GM23338 (cell line): ENCODE measurements around the gene IBA57. TPM values are rescaled to one million over a fixed set of nuclear protein-coding genes. Genes with fewer than 3 reads are reported as not detected.

Experiments
- ATAC-seq: fragments of 200-7000 bp; cut with Tn5 transposase; 3 replicates; pipeline ENCODE4 v1.9.1; 2020
- DNase-seq: peaks from one replicate; pipeline ENCODE4 v3.0.0-alpha.2; 2015; ENCODE audit warnings: low spot score
- H2AFZ ChIP-seq: fragments of 200-600 bp; sonication (generic); 2 replicates; pipeline ENCODE4 v1.8.0; 2016; ENCODE audit warnings: antibody characterized with exemption, mild to moderate bottlenecking, moderate library complexity
- H3F3A ChIP-seq: fragments of 200-600 bp; sonication (generic); replicated peaks from 2 replicates; pipeline ENCODE4 v1.8.0; 2017; ENCODE audit warnings: antibody characterized with exemption, mixed run types, low read depth
- H3K27ac ChIP-seq: fragments of 200-600 bp; sonication (generic); 2 replicates; pipeline ENCODE4 v1.6.1; 2016; ENCODE audit warnings: low read depth
- H3K27me3 ChIP-seq: fragments of 200-600 bp; sonication (generic); 2 replicates; pipeline ENCODE4 v1.8.0; 2016; ENCODE audit warnings: mild to moderate bottlenecking, mixed run types, moderate library complexity; ENCODE audit not compliant: insufficient read depth
- H3K36me3 ChIP-seq: fragments of 200-600 bp; sonication (generic); 2 replicates; pipeline ENCODE4 v1.8.0; 2016; ENCODE audit warnings: mild to moderate bottlenecking; ENCODE audit not compliant: insufficient read depth
- H3K4me1 ChIP-seq: fragments of 200-600 bp; sonication (generic); 2 replicates; pipeline ENCODE4 v1.8.0; 2016; ENCODE audit warnings: mild to moderate bottlenecking, moderate library complexity; ENCODE audit not compliant: insufficient read depth
- H3K4me2 ChIP-seq: fragments of 200-600 bp; sonication (generic); 2 replicates; pipeline ENCODE4 v1.7.1; 2017; ENCODE audit warnings: mixed run types
- H3K4me3 ChIP-seq: fragments of 200-600 bp; sonication (generic); 2 replicates; pipeline ENCODE4 v1.6.1; 2016; ENCODE audit warnings: mixed run types
- H3K79me2 ChIP-seq: fragments of 200-600 bp; sonication (generic); replicated peaks from 2 replicates; pipeline ENCODE4 v1.8.0; 2017; ENCODE audit warnings: mild to moderate bottlenecking; ENCODE audit not compliant: insufficient read depth
- H3K9me2 ChIP-seq: fragments of 200-600 bp; sonication (generic); 2 replicates; pipeline ENCODE4 v1.8.0; 2017; ENCODE audit not compliant: insufficient read depth
- H4K20me1 ChIP-seq: fragments of 200-600 bp; sonication (generic); replicated peaks from 2 replicates; pipeline ENCODE4 v1.8.0; 2017; ENCODE audit warnings: mild to moderate bottlenecking; ENCODE audit not compliant: insufficient read depth
- H3K27ac Mint-ChIP-seq: 2 replicates; pipeline ENCODE4 v1.8.0; 2020; ENCODE audit warnings: inconsistent platforms, mild to moderate bottlenecking, moderate library complexity, mixed read lengths
- H3K27me3 Mint-ChIP-seq: 3 replicates; pipeline ENCODE4 v1.8.0; 2022; ENCODE audit warnings: low read depth, mild to moderate bottlenecking, moderate library complexity, mixed read lengths, inconsistent platforms; ENCODE audit not compliant: insufficient read depth, poor library complexity
- H3K36me3 Mint-ChIP-seq: 3 replicates; pipeline ENCODE4 v1.8.0; 2021; ENCODE audit warnings: low read depth, mild to moderate bottlenecking, inconsistent platforms, moderate library complexity, mixed read lengths
- H3K4me1 Mint-ChIP-seq: 3 replicates; pipeline ENCODE4 v1.8.0; 2020; ENCODE audit warnings: mild to moderate bottlenecking, inconsistent platforms, mixed read lengths
- H3K4me3 Mint-ChIP-seq: 3 replicates; pipeline ENCODE4 v1.8.0; 2021; ENCODE audit warnings: moderate library complexity, mild to moderate bottlenecking, inconsistent platforms, mixed read lengths
- H3K9me3 Mint-ChIP-seq: 3 replicates; pipeline ENCODE4 v1.8.0; 2020; ENCODE audit warnings: moderate library complexity, mild to moderate bottlenecking, inconsistent platforms, mixed read lengths
- CREB1 ChIP-seq: fragments of 250-450 bp; sonication (Bioruptor Pico); IDR thresholded peaks from 2 replicates; pipeline ENCODE4 v1.5.0; 2020; ENCODE audit warnings: low read depth, mild to moderate bottlenecking, moderate library complexity
- CTCF ChIP-seq, 2 experiments: fragments of 200-600 bp in 1 of 2; sonication (generic) in 1 of 2; conservative IDR thresholded peaks; 2 replicates each; pipeline versions ENCODE4 v1.5.1 to v1.6.1; 2016 to 2017; ENCODE audit warnings: antibody characterized with exemption in 2 of 2, low read depth in 2 of 2, mild to moderate bottlenecking in 2 of 2, moderate library complexity in 1 of 2
- ETS1 ChIP-seq: IDR thresholded peaks from 2 replicates; pipeline ENCODE4 v1.6.1; 2016; ENCODE audit warnings: antibody characterized with exemption
- EZH2 ChIP-seq: fragments of 200-600 bp; sonication (generic); IDR thresholded peaks from one replicate; pipeline ENCODE4 v1.8.0; 2017; ENCODE audit warnings: antibody characterized with exemption, mild to moderate bottlenecking, low read depth; ENCODE audit not compliant: unreplicated experiment
- EZH2phosphoT487 ChIP-seq: fragments of 200-600 bp; sonication (generic); IDR thresholded peaks from one replicate; pipeline ENCODE4 v1.8.1; 2018; ENCODE audit warnings: antibody characterized with exemption; ENCODE audit not compliant: unreplicated experiment
- JUNB ChIP-seq: IDR thresholded peaks from one replicate; pipeline ENCODE4 v1.6.1; 2016; ENCODE audit warnings: antibody characterized with exemption; ENCODE audit not compliant: unreplicated experiment
- NANOG ChIP-seq: IDR thresholded peaks from 2 replicates; pipeline ENCODE4 v1.6.1; 2016; ENCODE audit warnings: antibody characterized with exemption, borderline replicate concordance
- POLR2AphosphoS5 ChIP-seq: IDR thresholded peaks from 2 replicates; pipeline ENCODE4 v1.6.1; 2016; ENCODE audit warnings: antibody characterized with exemption, low read depth
- STAT1 ChIP-seq: IDR thresholded peaks from one replicate; pipeline ENCODE4 v1.6.1; 2016; ENCODE audit warnings: antibody characterized with exemption; ENCODE audit not compliant: unreplicated experiment
- ZNF114 ChIP-seq: fragments of 250-450 bp; sonication (Bioruptor Pico); IDR thresholded peaks from 2 replicates; pipeline ENCODE4 v1.5.0; 2020; ENCODE audit warnings: mild to moderate bottlenecking, moderate library complexity
- ZNF331 ChIP-seq: fragments of 250-450 bp; sonication (Bioruptor Pico); IDR thresholded peaks from 2 replicates; pipeline ENCODE4 v1.5.0; 2020; ENCODE audit warnings: low read depth, mild to moderate bottlenecking, moderate library complexity
- polyA plus RNA-seq: library from polyadenylated mRNA; unstranded; fragments of >200 nt; fragmentation: Nextera tagmentation; extraction: Ambion mirVana; gene quantifications from 2 replicates; pipeline ENCODE4 v1.2.1, GENCODE V29; 2016
- total RNA-seq: library from RNA; depleted of rRNA; stranded (reverse); fragments of >200 nt; shearing (Covaris generic); gene quantifications from 2 replicates; pipeline ENCODE4 v1.2.3, GENCODE V29; 2014
- TF ChIP-seq, protein P1 (sequence below): fragments of 250-450 bp; sonication (Bioruptor Pico); IDR thresholded peaks from 2 replicates; pipeline ENCODE4 v1.5.0; 2020; ENCODE audit warnings: mild to moderate bottlenecking, moderate library complexity
- TF ChIP-seq, protein P2 (sequence below): IDR thresholded peaks from one replicate; pipeline ENCODE4 v1.6.1; 2018; ENCODE audit warnings: antibody characterized with exemption; ENCODE audit not compliant: unreplicated experiment

IBA57 gene
- total and polyA plus RNA-seq, 2 experiments from 2014 or later, result 1.1 to 10.3 TPM

- Mint-ChIP-seq H3K27ac (no peak overlapping the region), H3K4me3 (no peak overlapping the region), H3K36me3 (peaks cover 80% of the 10 kb centered on the region), H3K27me3 (peaks cover 5% of the 10 kb centered on the region), H3K4me1 (no peaks in the 10 kb centered on the region), H3K9me3 (no peaks in the 10 kb centered on the region)
- H4K20me1 ChIP-seq, result peaks cover 7% of the 10 kb centered on the region
- no peak overlapping the region for H3K27ac ChIP-seq
- H3K4me1 ChIP-seq, result no peaks in the 10 kb centered on the region
- TF ChIP-seq STAT1 (no peak), EZH2phosphoT487 (no peak), NANOG (no peak), POLR2AphosphoS5 (no peak), ZNF331 (CRISPR knock-in tag) (no peak), EZH2 (no peak), JUNB (no peak), ETS1 (no peak), CREB1 (CRISPR knock-in tag) (no peak), CTCF (conservative IDR thresholded peaks at IDR 0.05; ENCODE audit: low read depth in 2 of 2) (no peak), ZNF114 (CRISPR knock-in tag) (no peak)
- TF ChIP-seq, protein P1, sequence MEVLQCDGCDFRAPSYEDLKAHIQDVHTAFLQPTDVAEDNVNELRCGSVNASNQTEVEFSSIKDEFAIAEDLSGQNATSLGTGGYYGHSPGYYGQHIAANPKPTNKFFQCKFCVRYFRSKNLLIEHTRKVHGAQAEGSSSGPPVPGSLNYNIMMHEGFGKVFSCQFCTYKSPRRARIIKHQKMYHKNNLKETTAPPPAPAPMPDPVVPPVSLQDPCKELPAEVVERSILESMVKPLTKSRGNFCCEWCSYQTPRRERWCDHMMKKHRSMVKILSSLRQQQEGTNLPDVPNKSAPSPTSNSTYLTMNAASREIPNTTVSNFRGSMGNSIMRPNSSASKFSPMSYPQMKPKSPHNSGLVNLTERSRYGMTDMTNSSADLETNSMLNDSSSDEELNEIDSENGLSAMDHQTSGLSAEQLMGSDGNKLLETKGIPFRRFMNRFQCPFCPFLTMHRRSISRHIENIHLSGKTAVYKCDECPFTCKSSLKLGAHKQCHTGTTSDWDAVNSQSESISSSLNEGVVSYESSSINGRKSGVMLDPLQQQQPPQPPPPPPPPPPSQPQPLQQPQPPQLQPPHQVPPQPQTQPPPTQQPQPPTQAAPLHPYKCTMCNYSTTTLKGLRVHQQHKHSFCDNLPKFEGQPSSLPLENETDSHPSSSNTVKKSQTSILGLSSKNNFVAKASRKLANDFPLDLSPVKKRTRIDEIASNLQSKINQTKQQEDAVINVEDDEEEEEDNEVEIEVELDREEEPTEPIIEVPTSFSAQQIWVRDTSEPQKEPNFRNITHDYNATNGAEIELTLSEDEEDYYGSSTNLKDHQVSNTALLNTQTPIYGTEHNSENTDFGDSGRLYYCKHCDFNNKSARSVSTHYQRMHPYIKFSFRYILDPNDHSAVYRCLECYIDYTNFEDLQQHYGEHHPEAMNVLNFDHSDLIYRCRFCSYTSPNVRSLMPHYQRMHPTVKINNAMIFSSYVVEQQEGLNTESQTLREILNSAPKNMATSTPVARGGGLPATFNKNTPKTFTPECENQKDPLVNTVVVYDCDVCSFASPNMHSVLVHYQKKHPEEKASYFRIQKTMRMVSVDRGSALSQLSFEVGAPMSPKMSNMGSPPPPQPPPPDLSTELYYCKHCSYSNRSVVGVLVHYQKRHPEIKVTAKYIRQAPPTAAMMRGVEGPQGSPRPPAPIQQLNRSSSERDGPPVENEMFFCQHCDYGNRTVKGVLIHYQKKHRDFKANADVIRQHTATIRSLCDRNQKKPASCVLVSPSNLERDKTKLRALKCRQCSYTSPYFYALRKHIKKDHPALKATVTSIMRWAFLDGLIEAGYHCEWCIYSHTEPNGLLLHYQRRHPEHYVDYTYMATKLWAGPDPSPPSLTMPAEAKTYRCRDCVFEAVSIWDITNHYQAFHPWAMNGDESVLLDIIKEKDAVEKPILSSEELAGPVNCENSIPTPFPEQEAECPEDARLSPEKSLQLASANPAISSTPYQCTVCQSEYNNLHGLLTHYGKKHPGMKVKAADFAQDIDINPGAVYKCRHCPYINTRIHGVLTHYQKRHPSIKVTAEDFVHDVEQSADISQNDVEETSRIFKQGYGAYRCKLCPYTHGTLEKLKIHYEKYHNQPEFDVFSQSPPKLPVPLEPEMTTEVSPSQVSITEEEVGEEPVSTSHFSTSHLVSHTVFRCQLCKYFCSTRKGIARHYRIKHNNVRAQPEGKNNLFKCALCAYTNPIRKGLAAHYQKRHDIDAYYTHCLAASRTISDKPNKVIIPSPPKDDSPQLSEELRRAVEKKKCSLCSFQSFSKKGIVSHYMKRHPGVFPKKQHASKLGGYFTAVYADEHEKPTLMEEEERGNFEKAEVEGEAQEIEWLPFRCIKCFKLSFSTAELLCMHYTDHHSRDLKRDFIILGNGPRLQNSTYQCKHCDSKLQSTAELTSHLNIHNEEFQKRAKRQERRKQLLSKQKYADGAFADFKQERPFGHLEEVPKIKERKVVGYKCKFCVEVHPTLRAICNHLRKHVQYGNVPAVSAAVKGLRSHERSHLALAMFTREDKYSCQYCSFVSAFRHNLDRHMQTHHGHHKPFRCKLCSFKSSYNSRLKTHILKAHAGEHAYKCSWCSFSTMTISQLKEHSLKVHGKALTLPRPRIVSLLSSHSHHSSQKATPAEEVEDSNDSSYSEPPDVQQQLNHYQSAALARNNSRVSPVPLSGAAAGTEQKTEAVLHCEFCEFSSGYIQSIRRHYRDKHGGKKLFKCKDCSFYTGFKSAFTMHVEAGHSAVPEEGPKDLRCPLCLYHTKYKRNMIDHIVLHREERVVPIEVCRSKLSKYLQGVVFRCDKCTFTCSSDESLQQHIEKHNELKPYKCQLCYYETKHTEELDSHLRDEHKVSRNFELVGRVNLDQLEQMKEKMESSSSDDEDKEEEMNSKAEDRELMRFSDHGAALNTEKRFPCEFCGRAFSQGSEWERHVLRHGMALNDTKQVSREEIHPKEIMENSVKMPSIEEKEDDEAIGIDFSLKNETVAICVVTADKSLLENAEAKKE (CRISPR knock-in tag), result no peak
- TF ChIP-seq, protein P2, sequence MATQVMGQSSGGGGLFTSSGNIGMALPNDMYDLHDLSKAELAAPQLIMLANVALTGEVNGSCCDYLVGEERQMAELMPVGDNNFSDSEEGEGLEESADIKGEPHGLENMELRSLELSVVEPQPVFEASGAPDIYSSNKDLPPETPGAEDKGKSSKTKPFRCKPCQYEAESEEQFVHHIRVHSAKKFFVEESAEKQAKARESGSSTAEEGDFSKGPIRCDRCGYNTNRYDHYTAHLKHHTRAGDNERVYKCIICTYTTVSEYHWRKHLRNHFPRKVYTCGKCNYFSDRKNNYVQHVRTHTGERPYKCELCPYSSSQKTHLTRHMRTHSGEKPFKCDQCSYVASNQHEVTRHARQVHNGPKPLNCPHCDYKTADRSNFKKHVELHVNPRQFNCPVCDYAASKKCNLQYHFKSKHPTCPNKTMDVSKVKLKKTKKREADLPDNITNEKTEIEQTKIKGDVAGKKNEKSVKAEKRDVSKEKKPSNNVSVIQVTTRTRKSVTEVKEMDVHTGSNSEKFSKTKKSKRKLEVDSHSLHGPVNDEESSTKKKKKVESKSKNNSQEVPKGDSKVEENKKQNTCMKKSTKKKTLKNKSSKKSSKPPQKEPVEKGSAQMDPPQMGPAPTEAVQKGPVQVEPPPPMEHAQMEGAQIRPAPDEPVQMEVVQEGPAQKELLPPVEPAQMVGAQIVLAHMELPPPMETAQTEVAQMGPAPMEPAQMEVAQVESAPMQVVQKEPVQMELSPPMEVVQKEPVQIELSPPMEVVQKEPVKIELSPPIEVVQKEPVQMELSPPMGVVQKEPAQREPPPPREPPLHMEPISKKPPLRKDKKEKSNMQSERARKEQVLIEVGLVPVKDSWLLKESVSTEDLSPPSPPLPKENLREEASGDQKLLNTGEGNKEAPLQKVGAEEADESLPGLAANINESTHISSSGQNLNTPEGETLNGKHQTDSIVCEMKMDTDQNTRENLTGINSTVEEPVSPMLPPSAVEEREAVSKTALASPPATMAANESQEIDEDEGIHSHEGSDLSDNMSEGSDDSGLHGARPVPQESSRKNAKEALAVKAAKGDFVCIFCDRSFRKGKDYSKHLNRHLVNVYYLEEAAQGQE, result no peak
- H3K4me3 ChIP-seq, result no peak overlapping the region
- H3K27me3 ChIP-seq, result no peaks in the 10 kb centered on the region
- DNase-seq (no peak), ATAC-seq (no peak)
- no peaks in the 10 kb centered on the region for H3K9me2 ChIP-seq
- peaks cover 24% of the 10 kb centered on the region for H3K36me3 ChIP-seq
- no peak overlapping the region for H2AFZ ChIP-seq
- no peaks in the 10 kb centered on the region for H3F3A ChIP-seq
- no peak overlapping the region for H3K4me2 ChIP-seq
- no peaks in the 10 kb centered on the region; the same call in 1 of the 2 replicates for H3K79me2 ChIP-seq
Measured at GRCh38 chr1:228222548-228222947, 56.9 kb downstream of the IBA57 start.
